Measurements from ENCODE around the gene AKAP13.
A peak's percentile ranks its signal among the peaks of the same experiment; 100 is the strongest.
"Not testable (repeated sequence)": the region's sequence is repeated elsewhere in the genome, so short reads cannot be mapped to it uniquely, and the experiment has no call there.

AKAP13 gene

DNA sequence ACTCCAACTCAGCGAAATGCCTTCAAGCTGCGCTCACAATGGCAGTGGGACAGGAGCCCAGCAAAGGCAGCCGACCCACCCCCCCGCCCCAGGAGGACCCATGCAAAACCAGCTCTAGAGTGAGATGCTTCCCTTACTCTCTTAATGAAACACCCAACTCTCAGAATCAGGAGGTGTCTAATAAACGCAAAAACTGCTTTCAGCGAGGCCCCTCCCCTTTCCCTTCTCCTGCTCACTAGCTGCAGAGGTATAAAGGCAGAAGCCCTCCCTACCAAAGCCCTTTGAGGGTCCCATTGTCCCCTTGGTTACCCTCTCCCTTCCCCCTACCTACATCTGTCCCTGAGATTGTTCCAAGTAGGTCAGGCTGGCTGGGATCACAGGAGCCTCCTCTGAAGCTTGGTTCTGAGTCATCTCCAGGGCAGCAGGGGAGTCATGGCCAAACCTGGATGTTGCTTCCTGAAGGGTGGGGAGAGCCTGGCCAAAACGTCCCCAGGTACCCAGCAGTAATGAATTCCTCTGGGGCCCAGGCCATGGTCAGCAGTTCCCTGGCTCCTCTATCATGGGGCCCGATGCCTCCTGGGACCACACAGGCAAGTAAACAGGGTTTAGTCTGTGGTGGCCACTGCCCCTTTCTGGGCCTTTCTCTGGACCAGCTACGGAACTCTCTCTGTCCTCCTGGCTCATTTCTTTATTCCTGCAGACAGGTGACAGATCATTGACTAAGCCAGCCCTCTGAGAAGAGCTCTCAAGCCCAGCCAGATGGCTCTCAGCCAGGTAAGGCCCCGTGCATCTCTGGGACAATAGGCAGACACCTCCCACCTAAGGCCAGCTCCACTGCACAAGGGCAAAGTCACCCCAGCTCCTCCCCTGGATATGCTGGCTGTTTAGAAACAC, 405.7 kb downstream of the AKAP13 start:
- peak; percentile 66 for DNase-seq (ENCODE audit: low read depth, low spot score)

DNA sequence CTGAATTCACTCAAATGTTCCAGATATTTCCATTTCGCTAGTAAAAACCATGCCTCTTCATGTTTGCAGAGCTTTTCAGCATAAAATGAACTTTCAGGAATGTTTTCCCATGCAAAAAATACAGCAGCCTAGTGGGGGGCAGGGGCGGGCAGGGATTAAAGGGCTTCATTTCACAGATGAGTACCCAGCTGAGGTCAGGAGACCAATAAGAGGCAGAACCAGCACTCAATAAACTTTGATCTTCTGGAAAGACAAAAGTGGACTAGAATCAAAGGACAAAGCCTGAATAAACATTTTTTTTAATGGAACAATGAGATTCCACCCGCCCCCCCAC, 406.3 kb downstream of the AKAP13 start:
- no peak for DNase-seq (ENCODE audit: low read depth, low spot score)

DNA sequence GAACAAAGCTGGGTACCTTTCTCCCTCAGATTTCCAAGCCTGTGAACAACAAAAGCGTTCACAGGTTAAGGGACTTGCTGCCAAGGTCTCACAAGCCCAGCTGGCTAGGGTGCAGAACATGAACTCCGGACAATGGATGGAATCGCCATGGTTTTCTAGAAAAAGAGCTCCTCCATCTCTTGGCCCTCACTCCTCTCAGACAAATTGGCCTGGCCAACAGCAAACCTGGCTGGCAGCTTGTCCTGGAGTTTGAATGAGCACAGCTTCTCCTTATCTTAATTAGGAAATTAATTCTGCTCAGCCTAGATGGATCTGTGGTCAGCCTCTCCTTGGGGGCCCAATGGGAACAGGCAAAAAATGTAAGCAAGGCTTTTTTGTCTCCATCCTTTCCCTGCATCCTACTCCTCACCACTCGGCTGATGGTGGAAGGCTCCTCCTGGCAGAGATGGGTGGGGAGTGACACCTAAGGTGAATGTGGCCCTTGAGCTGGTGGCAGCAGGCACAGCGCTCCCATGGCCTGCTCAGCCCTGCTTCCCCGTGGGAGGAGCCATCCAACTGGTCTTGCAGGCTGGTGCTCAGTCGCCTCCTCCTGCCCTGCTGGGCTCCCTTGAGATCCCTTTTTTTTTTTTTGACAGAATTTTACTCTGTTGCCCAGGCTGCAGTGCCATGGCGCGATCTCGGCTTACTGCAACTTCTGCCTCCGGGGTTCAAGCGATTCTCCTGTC, 408.5 kb downstream of the AKAP13 start:
- DNase-seq (ENCODE audit: low read depth, low spot score) = no peak

DNA sequence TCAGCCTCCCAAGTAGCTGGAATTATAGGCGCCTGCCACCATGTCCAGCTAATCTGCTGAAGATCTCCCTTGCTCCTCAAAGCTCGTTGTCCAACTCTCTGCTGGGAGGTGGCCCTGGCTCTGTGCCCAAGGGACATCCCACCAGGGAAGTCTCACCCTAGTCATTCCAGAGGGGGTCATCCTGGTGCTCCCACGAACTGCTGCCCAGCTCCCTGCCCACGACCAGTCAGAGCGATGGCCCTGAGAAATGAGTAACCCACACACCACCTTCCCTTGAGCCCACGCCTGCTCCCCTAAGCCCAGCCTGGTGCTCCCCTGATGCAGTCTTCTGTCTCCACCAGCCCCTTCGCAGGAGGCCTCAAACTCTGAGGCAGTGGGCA, 409.1 kb downstream of the AKAP13 start:
- no peak for DNase-seq (ENCODE audit: low read depth, low spot score)

DNA sequence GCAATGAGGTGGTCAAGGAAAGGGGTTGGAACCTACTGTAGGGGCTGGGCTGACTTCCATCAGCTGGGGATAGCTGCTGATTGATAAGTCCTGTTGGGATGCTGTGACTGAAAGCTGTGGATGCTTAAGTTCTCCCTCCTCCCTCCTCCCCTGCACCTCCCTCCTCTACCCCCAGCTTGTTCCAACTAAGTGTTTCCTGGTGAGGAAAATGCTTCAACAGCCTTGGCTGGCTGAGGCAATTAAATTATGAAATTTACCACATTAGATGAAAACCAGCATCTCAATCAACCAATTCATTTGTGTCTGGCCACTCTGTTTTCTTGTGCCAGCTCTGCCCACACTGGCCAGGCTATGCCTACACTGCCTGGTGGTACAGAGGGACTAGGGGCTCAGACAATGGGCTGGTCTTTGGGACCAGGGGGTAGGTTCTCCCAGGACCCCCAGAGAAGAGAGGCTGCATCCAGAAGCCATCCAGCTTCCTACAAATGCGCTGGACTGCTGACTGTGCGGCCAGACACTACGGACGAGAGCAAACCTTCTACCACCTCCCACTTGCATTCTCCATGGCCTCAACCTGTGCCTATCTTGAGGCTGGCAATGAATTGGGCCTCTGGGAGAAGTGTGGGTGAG, 411.8 kb downstream of the AKAP13 start:
- no peak for DNase-seq (ENCODE audit: low read depth, low spot score)

DNA sequence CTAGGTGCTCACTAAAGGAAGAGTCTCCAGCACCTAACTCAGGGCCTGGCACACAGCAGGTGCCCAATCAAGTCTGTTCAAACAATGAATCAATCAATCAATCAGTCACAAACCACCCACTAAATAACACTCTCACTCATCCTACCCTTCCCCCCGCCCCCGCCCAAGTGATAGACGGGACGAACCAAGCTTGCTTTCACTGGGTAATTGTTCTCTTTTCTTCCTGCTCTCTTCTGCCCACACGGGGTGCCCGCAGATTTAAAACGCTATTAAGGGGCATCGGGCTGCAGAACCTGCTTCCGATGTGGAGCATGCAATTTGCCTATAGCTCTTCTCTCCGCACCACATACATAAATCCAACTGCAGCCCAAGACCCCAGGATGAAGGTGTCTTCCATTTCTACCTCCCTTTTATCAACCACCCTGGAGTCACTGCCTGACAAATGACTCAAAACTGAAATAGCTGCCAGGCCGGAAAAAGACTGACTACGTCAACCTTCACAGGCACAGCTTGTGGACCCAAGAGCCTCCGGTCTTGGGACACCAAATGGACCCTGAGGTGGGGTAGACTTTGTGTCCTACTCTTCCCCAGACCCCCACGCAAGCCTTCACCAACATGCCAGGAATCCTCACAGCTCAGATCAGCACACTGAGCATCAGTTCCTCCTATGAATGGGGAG, 412.6 kb downstream of the AKAP13 start:
- peak; percentile 28 for DNase-seq (ENCODE audit: low read depth, low spot score)

DNA sequence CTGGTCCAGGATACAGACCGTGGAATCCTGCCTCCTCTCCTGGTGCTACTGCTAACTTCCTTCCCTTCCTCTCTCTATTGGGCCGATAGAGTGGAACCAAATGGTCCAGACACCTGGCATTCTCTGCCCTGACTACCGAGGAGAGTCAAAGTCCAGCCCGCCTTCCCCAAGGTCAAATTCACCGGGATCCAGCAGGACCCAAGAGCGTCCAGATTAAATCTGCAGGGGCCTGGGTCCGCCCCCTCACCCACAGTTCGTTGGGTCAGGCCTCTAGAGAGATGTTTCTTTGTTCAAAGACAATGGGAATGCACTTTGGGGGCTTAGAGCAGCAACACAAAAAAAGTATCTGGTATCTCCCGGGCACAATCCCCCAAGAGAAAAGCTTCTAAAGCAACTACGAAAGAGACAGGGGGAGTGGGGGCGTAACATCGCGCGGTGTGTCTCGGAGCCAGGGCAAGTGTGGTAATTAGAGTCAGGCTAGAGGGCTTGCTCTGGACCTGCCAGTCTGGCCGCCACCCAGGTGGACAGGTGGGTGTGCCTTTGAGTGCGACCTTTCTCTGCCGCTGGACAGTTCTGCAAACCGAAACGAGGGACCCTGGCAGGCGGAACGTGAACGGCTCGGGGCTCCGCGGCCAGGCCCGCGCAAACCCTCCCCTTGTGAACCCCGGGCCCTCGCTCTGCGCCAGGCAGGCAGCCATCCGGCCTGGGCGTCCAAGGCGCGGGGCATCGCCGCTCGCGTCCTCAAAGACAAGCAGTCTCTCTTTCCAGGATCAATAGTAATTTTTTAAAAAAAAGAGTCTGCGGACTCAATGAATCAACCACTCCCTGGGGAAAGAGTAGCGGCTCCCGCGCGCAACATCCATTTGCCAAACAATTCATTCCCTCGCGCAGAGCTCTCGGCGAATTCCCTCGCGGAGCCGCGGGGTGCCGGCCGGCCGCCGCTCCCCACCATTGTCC, 413.5 kb downstream of the AKAP13 start:
- peak; percentile 55 for DNase-seq (ENCODE audit: low read depth, low spot score)

DNA sequence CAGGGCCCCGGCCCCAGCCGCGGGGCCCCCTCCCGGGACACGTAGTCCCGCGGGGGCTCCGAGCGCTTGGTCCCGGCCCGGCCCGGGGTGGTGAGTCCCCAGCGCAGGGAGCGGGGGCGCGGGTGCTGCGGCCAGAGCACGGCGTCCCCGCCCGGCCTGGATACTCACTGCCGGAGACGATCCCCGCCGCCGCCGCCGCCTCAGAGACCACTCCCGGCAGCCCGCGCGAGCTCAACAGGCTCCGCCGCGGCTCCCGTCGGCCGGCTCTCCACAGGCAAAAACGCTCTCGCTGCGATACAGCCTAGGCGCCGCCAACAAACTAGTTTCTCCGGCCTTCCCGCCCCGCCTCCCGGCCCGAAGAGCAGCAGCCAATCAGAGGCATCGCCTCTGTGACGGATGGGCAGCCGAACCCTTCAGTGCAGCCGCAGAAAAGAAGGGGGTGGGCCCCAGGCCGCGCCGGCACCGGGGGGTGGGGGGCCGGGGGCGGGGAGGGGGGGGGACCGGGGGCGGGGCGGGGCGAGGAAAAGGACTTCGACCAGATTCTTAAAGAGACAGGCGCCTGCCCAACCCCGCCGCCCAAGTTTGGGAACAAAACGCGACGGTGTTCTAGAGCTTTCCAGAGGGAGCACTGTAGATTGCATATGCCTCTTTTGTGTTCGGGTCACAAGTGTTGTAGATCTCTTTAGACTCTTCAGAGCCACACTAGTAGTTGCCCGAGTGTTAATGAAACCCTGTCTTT, 414.4 kb downstream of the AKAP13 start, which contains the start of gene KLHL25:
TSS of gene KLHL25 (minus strand) at position 328 of the 739 bp plus-strand sequence. CDS start 25,115 bp downstream, outside the sequence.
- DNase-seq (ENCODE audit: low read depth, low spot score) = peak; percentile 98

DNA sequence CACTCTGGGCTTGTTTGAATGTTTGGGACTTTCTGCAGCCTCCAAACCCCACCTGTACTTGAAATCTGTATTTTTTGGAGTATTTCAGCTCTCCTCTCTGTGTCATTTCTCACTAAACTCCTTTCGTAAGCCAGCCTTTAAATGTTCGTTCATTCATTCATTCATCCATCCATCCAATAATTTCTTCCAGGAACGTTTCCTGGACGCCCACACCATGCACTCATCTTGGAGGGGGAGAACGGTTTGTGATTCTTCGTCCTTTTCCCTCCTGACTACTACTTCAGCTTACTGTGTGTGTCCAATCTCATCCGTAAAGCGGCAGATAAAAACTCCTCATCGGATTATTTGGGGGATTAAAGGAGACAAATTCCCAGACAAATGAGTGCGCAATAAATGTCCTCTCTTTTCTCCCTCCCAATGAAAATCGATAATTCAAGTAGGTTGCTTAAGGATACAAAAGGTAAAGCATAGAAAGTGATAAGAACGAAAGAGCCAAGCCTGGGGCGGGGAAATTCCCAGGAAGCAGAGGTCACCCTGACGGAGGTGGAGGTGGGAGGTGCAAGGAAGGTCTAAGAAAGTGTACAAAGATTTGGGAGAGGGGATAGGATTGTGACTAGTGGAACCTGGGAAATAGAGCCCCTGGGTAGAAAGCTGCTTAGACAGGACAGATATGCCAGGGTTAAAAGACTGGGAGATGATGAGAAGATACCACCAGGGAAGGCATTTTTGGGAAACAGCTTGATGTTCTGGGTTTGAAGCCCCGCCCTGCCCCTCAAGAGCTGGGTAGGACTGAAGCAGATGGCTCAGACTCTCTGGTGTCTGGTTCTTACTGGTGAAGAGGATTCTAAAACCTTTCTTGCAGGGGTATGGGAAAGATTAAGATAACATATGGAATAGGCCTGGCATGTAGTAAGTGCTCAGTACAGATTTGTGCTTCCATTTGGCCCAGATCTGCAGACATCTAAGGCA, 415.2 kb downstream of the AKAP13 start:
- DNase-seq (ENCODE audit: low read depth, low spot score) = no peak

DNA sequence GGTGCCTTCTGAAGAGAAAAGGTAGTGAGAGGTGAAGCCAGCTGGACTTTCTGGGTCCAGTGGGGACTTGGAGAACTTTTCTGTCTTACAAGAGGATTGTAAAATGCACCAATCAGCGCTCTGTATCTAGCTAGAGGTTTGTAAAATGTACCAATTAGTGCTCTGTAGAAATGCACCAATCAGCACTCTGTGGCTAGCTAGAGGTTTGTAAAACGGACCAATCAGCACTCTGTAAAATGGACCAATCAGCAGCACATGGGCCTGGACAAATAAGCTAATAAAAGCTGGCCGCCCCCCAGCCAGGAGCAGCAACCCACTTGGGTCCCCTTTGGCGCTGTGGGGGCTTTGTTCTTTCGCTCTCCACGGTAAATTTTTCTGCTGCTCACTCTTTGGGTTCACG, 416.0 kb downstream of the AKAP13 start:
- not testable (repeated sequence) for DNase-seq (ENCODE audit: low read depth, low spot score)
